OCI-LY7 (cell line): Measurements from ENCODE around the gene DNAH9. TPM values are rescaled to one million over a fixed set of nuclear protein-coding genes. Genes with fewer than 3 reads are reported as not detected.
A peak's percentile ranks its signal among the peaks of the same experiment; 100 is the strongest.

Experiments
- Bru-seq: library from RNA; stranded (reverse); fragments of 400-500 nt; gene quantifications from one replicate; lab custom pipeline; 2021; lab: Mats Ljungman, UMichigan
- BruChase-seq, 2 experiments: library from RNA; stranded (reverse); fragments of 400-500 nt; gene quantifications; one replicate each; lab custom pipeline; 2021; lab: Mats Ljungman, UMichigan
- BruUV-seq: library from RNA; stranded (reverse); fragments of 400-500 nt; replicated peaks from 2 replicates; lab custom pipeline; 2021; lab: Mats Ljungman, UMichigan
- CTCF ChIA-PET: fragments of 300-600 bp; sonication (Branson Sonifier 250); formaldehyde crosslinking; loops from one replicate; lab custom pipeline; 2022; ENCODE audit warnings: antibody characterized with exemption; ENCODE audit not compliant: unreplicated experiment; lab: Charles Lee
- POLR2A ChIA-PET: fragments of 300-600 bp; sonication (Branson Sonifier 250); formaldehyde crosslinking; loops from one replicate; lab custom pipeline; 2022; ENCODE audit warnings: antibody characterized with exemption; lab: Charles Lee
- DNase-seq: peaks from one replicate; pipeline ENCODE4 v3.0.0-alpha.2; 2015; ENCODE audit warnings: low spot score
- H2AFZ ChIP-seq: fragments of 200-600 bp; sonication (generic), shearing (Covaris generic); 2 replicates; pipeline ENCODE4 v1.6.1; 2014; ENCODE audit warnings: mild to moderate bottlenecking, antibody characterized with exemption, low read length, moderate library complexity
- H3K27ac ChIP-seq: fragments of 200-600 bp; sonication (generic); 2 replicates; pipeline ENCODE4 v1.5.1; 2014; ENCODE audit warnings: mixed run types, low read depth, mild to moderate bottlenecking, moderate library complexity, low read length, inconsistent platforms; ENCODE audit not compliant: poor library complexity, severe bottlenecking
- H3K36me3 ChIP-seq: fragments of 200-600 bp; sonication (generic); 2 replicates; pipeline ENCODE4 v1.6.1; 2014; ENCODE audit warnings: mild to moderate bottlenecking, antibody characterized with exemption, low read length, moderate library complexity, mixed read lengths; ENCODE audit not compliant: insufficient read depth
- H3K4me1 ChIP-seq: fragments of 200-600 bp; sonication (generic); 2 replicates; pipeline ENCODE4 v1.5.1; 2014; ENCODE audit warnings: mild to moderate bottlenecking, low read length; ENCODE audit not compliant: insufficient read depth, poor library complexity, severe bottlenecking
- H3K4me2 ChIP-seq: fragments of 200-600 bp; sonication (generic); 2 replicates; pipeline ENCODE4 v1.6.1; 2014; ENCODE audit warnings: mild to moderate bottlenecking, low read length
- H3K4me3 ChIP-seq: fragments of 200-600 bp; sonication (generic); 2 replicates; pipeline ENCODE4 v1.5.1; 2014; ENCODE audit warnings: mild to moderate bottlenecking, low read depth, low read length; ENCODE audit not compliant: poor library complexity, severe bottlenecking
- H3K79me2 ChIP-seq: fragments of 200-600 bp; sonication (generic); 2 replicates; pipeline ENCODE4 v1.6.1; 2016; ENCODE audit warnings: low read depth, mild to moderate bottlenecking, low read length, moderate library complexity, mixed read lengths; ENCODE audit not compliant: insufficient read depth
- H3K9me2 ChIP-seq: fragments of 200-600 bp; sonication (generic); 2 replicates; pipeline ENCODE4 v1.6.1; 2016; ENCODE audit warnings: mild to moderate bottlenecking, low read length, mixed read lengths; ENCODE audit not compliant: insufficient read depth
- H3K9me3 ChIP-seq: fragments of 200-600 bp; sonication (generic); 2 replicates; pipeline ENCODE4 v1.6.1; 2014; ENCODE audit warnings: mild to moderate bottlenecking, mixed run types, low read length, mixed read lengths
- H4K20me1 ChIP-seq: fragments of 200-600 bp; sonication (generic); 2 replicates; pipeline ENCODE4 v1.6.1; 2014; ENCODE audit warnings: mild to moderate bottlenecking, antibody characterized with exemption, low read length, moderate library complexity, mixed read lengths; ENCODE audit not compliant: insufficient read depth
- EZH2phosphoT487 ChIP-seq: fragments of 200-600 bp; sonication (generic); IDR thresholded peaks from 2 replicates; pipeline ENCODE4 v1.6.1; 2018; ENCODE audit warnings: low read depth, borderline replicate concordance, mild to moderate bottlenecking, mixed run types, antibody characterized with exemption, low read length, moderate library complexity, mixed read lengths
- intact Hi-C: fragments of 100-400 bp; cut with micrococcal nuclease; formaldehyde crosslinking; loops from one replicate; pipeline ENCODE4 v1.10.0; 2022; ENCODE audit not compliant: unreplicated experiment
- long read RNA-seq: library from polyadenylated mRNA; stranded (forward); transcript quantifications from one replicate; pipeline ENCODE4 v2.0.0, GENCODE V29; 2022
- total RNA-seq, 2 experiments: library from RNA; depleted of rRNA in 1 of 2; stranded (reverse); fragments of >200 nt in 1 of 2; shearing (Covaris generic) in 1 of 2; gene quantifications; 2 replicates each; pipeline ENCODE4 v1.2.3, GENCODE V29; 2014 to 2022
- TF ChIP-seq, protein P1 (sequence below): fragments of 200-600 bp; sonication (generic); conservative IDR thresholded peaks from 2 replicates; pipeline ENCODE4 v1.5.1; 2014; ENCODE audit warnings: mild to moderate bottlenecking, antibody characterized with exemption, low read length, moderate library complexity, mixed read lengths

DNAH9 gene, protein sequence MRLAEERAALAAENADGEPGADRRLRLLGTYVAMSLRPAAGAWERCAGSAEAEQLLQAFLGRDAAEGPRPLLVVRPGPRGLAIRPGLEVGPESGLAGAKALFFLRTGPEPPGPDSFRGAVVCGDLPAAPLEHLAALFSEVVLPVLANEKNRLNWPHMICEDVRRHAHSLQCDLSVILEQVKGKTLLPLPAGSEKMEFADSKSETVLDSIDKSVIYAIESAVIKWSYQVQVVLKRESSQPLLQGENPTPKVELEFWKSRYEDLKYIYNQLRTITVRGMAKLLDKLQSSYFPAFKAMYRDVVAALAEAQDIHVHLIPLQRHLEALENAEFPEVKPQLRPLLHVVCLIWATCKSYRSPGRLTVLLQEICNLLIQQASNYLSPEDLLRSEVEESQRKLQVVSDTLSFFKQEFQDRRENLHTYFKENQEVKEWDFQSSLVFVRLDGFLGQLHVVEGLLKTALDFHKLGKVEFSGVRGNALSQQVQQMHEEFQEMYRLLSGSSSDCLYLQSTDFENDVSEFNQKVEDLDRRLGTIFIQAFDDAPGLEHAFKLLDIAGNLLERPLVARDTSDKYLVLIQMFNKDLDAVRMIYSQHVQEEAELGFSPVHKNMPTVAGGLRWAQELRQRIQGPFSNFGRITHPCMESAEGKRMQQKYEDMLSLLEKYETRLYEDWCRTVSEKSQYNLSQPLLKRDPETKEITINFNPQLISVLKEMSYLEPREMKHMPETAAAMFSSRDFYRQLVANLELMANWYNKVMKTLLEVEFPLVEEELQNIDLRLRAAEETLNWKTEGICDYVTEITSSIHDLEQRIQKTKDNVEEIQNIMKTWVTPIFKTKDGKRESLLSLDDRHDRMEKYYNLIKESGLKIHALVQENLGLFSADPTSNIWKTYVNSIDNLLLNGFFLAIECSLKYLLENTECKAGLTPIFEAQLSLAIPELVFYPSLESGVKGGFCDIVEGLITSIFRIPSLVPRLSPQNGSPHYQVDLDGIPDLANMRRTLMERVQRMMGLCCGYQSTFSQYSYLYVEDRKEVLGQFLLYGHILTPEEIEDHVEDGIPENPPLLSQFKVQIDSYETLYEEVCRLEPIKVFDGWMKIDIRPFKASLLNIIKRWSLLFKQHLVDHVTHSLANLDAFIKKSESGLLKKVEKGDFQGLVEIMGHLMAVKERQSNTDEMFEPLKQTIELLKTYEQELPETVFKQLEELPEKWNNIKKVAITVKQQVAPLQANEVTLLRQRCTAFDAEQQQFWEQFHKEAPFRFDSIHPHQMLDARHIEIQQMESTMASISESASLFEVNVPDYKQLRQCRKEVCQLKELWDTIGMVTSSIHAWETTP (N-terminal part only)
- total RNA-seq (2014; rRNA removed; shearing (Covaris generic)) = not detected in 2 replicates
- not detected in 2 replicates for total RNA-seq (2022)
- percentile 3 among the genes with signal in this experiment for Bru-seq, nascent RNA
- percentile 0 among the genes with signal in this experiment for BruChase-seq, experiment 1, labeled RNA remaining after a 6-hour chase
- BruChase-seq, experiment 2, labeled RNA remaining after a 2-hour chase = percentile 4 among the genes with signal in this experiment
- long read RNA-seq, partial matches to known transcripts = 0 of 2 reads
- long read RNA-seq, other reads (novel, unspliced or antisense) = 2 of 2 reads

DNA sequence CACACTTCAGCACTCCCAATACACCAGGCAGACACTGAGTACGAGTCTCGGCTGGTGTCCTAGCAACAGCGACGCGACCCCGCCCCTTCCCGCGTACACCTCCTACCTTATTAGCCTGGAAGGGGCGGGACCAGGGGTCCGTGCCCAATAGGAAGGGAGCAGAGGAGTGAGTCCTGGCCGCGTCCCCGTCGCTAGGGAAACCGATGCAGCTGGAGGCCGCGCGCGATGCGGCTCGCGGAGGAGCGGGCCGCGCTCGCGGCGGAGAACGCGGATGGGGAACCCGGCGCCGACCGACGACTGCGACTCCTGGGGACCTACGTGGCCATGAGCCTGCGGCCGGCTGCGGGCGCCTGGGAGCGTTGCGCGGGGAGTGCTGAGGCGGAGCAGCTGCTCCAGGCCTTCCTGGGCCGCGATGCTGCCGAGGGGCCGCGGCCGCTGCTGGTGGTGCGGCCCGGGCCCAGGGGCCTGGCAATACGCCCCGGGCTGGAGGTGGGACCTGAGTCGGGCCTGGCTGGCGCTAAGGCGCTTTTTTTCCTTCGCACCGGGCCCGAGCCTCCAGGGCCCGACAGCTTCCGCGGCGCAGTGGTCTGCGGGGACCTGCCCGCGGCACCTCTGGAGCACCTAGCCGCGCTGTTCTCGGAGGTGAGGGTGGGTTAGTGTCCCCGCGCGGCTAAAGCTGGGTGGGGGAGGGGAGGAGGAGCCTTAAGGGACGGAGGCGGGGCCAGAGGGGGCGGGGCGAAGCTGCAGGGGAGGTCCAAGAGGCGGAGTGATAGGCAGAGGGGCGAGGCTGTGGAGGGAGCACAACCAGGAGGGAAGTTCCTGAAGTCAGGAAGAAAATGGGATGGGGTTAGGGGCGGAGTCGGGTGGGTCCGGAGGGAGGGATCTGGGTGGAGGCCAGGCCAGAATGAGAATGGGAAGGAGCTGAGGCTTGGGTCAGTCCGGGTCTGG, at the start of gene DNAH9:
Gene DNAH9, plus strand, starts transcription at position 197 of the 948 bp plus-strand sequence. Its CDS starts 29 bp downstream, at position 226.
- Histone ChIP-seq H4K20me1 (no peaks in the 10 kb centered on the region), H3K79me2 (no peaks in the 10 kb centered on the region), H3K4me1 (no peaks in the 10 kb centered on the region), H3K4me3 (no peak within 1 kb of the TSS), H3K4me2 (no peak within 1 kb of the TSS), H3K9me2 (no peaks in the 10 kb centered on the region), H3K36me3 (no peaks in the 10 kb centered on the region), H2AFZ (no peak within 1 kb of the TSS), H3K9me3 (no peaks in the 10 kb centered on the region), H3K27ac (no peak within 1 kb of the TSS)
- DNase-seq = no peak
- POLR2A ChIA-PET = no interaction called here
- TF ChIP-seq EZH2phosphoT487 = no peak
- TF ChIP-seq, protein P1, sequence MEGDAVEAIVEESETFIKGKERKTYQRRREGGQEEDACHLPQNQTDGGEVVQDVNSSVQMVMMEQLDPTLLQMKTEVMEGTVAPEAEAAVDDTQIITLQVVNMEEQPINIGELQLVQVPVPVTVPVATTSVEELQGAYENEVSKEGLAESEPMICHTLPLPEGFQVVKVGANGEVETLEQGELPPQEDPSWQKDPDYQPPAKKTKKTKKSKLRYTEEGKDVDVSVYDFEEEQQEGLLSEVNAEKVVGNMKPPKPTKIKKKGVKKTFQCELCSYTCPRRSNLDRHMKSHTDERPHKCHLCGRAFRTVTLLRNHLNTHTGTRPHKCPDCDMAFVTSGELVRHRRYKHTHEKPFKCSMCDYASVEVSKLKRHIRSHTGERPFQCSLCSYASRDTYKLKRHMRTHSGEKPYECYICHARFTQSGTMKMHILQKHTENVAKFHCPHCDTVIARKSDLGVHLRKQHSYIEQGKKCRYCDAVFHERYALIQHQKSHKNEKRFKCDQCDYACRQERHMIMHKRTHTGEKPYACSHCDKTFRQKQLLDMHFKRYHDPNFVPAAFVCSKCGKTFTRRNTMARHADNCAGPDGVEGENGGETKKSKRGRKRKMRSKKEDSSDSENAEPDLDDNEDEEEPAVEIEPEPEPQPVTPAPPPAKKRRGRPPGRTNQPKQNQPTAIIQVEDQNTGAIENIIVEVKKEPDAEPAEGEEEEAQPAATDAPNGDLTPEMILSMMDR = no peak
- CTCF ChIA-PET = no interaction called here
- no TSS peak for BruUV-seq
- intact Hi-C loops = no loop called here

DNA sequence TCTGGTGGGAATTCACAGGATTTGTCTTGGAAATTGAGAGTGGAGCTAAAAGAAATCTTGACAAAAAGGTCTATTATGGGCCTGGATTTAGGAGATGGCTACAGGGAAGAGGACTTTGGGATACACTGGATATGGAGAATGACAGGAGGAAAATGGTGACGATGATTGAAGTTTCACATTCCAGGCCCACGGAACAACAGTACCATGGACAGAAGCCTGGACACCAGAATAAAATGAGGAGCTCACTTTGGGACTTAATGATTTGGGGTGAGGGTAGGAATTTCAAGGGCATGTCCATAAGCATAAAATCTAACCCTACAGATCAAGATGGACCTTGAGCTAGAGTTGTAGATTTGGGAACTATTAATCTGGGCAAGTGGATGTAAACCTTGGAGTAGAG, 47.8 kb upstream of the DNAH9 start:
- CTCF ChIA-PET = no interaction called here
- no peaks in the 10 kb centered on the region for H3K79me2 ChIP-seq
- no peaks in the 10 kb centered on the region for H3K36me3 ChIP-seq
- H3K9me3 ChIP-seq = no peaks in the 10 kb centered on the region
- no peak for DNase-seq
- H2AFZ ChIP-seq = no peak overlapping the region
- no TSS peak for BruUV-seq
- TF ChIP-seq EZH2phosphoT487 = no peak
- TF ChIP-seq, protein P1 = no peak
- no peaks in the 10 kb centered on the region for H4K20me1 ChIP-seq
- no peaks in the 10 kb centered on the region for H3K4me1 ChIP-seq
- intact Hi-C loops = no loop called here
- H3K9me2 ChIP-seq = no peaks in the 10 kb centered on the region
- H3K27ac ChIP-seq = no peak overlapping the region
- POLR2A ChIA-PET = no interaction called here
- no peak overlapping the region for H3K4me2 ChIP-seq
- no peak overlapping the region for H3K4me3 ChIP-seq
